Esophagus muscularis mucosa (tissue), 4 donors: ENCODE measurements around the gene SALL3. TPM values are rescaled to one million over a fixed set of nuclear protein-coding genes. Genes with fewer than 3 reads are reported as not detected.

Experiments used
- DNase-seq: peaks from one replicate; pipeline ENCODE4 v3.0.0-alpha.2; 2017; ENCODE audit errors: extremely low spot score
- H3K27ac ChIP-seq, 4 donors: fragments of 200-600 bp; sonication (generic); replicated peaks in 1 of 4; 1 replicate in 3 of 4; 2 replicates in 1 of 4; pipeline ENCODE4 v1.5.1; 2016 to 2019; ENCODE audit warnings: mild to moderate bottlenecking in 1 of 4
- H3K27me3 ChIP-seq, 4 donors: fragments of 200-600 bp; sonication (generic); one replicate each; pipeline versions ENCODE4 v1.5.1 to v1.6.0; 2016 to 2019
- H3K36me3 ChIP-seq, 4 donors: fragments of 200-600 bp; sonication (generic); one replicate each; pipeline ENCODE4 v1.5.1; 2016 to 2019
- H3K4me1 ChIP-seq, 4 donors: fragments of 200-600 bp; sonication (generic); one replicate each; pipeline ENCODE4 v1.5.1; 2016 to 2019
- H3K4me3 ChIP-seq, 4 donors: fragments of 200-600 bp; sonication (generic); 1 replicate in 2 of 4; 2 replicates in 2 of 4; pipeline ENCODE4 v1.5.1; 2016 to 2019; ENCODE audit warnings: mild to moderate bottlenecking in 4 of 4, moderate library complexity in 1 of 4
- H3K9me3 ChIP-seq, 4 donors: fragments of 200-600 bp; sonication (generic); 1 replicate in 3 of 4; 2 replicates in 1 of 4; pipeline ENCODE4 v1.5.1; 2016 to 2019
- EP300 ChIP-seq: sonication (generic); formaldehyde crosslinking; IDR thresholded peaks from one replicate; pipeline ENCODE4 v1.6.1; 2017; ENCODE audit warnings: antibody characterized with exemption
- POLR2A ChIP-seq: fragments of 450-650 bp; IDR thresholded peaks from one replicate; pipeline ENCODE4 v1.6.1; 2017; ENCODE audit warnings: antibody characterized with exemption, moderate library complexity, mild to moderate bottlenecking, low read depth
- POLR2AphosphoS5 ChIP-seq, 2 donors: sonication (generic); formaldehyde crosslinking; IDR thresholded peaks; one replicate each; pipeline ENCODE4 v1.6.1; 2017; ENCODE audit warnings: antibody characterized with exemption in 2 of 2
- WGBS: methylation state at CpG from one replicate; pipeline ENCODE4 v1.1.5; 2018; 5-methylcytosine and 5-hydroxymethylcytosine counted together
- intact Hi-C: fragments of 100-400 bp; cut with DNase I; formaldehyde crosslinking; loops from one replicate; pipeline ENCODE4 v1.15.1; 2023
- total RNA-seq, 4 donors: library from RNA; depleted of rRNA; stranded (reverse); fragments of >200 nt; gene quantifications; one replicate each; pipeline versions ENCODE4 v1.1.0 to v1.2.1, GENCODE V29; 2016
- TF ChIP-seq, protein P1 (sequence below), 3 experiments: fragments of 200-600 bp in 2 of 3; fragments of 450-650 bp in 1 of 3; sonication (generic) in 2 of 3; IDR thresholded peaks; one replicate each; pipeline ENCODE4 v1.5.1; 2017 to 2019; ENCODE audit warnings: antibody characterized with exemption in 3 of 3, mild to moderate bottlenecking in 2 of 3, moderate library complexity in 1 of 3

SALL3 gene
- total RNA-seq, 4 donors from 2014 or later: not detected

DNA sequence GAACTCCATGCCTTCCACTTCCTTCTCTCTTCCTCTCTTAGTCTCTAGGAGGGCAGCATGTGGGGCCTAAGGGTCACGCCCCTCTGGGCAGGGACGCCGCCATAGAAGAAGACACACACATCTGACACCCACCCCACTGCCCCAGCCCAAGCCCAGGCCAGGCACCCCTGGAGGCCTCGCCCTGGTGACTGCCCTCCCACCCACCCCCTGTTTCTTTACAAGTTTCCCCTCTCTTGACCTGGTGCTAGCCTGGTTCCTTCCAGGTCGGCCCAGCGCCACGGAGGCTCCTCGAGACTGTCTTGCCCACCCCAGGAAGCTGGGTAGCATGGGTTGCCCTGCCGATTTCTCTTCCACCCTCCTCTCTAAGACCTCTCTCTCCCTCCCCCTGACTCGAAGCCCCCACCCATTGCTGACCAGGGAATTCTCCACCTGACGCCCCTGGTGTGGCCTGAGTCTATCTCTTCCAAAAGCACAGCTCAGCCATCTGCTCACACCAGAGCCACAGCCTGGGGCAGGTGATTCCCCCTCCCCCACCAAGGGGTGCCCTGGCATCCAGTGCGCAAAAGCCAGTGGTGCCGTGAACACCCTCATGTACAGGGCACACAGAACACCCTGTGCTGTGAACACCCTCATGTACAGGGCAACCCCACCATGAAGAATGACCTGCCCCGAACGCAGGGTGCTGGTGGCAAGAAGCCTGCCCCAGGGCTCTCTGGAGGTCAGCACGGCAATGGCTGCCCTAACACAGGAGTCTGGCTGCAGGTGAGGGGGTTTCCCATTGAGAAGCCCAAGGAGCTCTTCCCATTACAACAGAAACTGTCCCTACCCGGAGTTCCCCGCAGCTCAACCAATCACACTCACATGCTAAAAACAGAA is 13.5 kb upstream of the SALL3 start:
- Histone ChIP-seq H3K4me1 (no peaks in the 10 kb centered on the region), H3K4me3 (no peak overlapping the region), H3K27me3 (peaks cover 0 to 35% (median 0%) of the 10 kb centered on the region in 4 donors), H3K27ac (no peak overlapping the region), H3K9me3 (no peaks in the 10 kb centered on the region), H3K36me3 (no peaks in the 10 kb centered on the region)
- 85% methylated on average over 9 of the region's 18 CpGs for WGBS
- no peak for TF ChIP-seq POLR2A
- no peak for TF ChIP-seq POLR2AphosphoS5 (IDR thresholded peaks at IDR 0.05)
- TF ChIP-seq, protein P1, sequence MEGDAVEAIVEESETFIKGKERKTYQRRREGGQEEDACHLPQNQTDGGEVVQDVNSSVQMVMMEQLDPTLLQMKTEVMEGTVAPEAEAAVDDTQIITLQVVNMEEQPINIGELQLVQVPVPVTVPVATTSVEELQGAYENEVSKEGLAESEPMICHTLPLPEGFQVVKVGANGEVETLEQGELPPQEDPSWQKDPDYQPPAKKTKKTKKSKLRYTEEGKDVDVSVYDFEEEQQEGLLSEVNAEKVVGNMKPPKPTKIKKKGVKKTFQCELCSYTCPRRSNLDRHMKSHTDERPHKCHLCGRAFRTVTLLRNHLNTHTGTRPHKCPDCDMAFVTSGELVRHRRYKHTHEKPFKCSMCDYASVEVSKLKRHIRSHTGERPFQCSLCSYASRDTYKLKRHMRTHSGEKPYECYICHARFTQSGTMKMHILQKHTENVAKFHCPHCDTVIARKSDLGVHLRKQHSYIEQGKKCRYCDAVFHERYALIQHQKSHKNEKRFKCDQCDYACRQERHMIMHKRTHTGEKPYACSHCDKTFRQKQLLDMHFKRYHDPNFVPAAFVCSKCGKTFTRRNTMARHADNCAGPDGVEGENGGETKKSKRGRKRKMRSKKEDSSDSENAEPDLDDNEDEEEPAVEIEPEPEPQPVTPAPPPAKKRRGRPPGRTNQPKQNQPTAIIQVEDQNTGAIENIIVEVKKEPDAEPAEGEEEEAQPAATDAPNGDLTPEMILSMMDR (IDR thresholded peaks at IDR 0.05): no peak
- TF ChIP-seq EP300: no peak
- intact Hi-C loops: no loop called here
- no peak for DNase-seq

GRCh38 chr18:78966793-78967106 is 12.9 kb upstream of the SALL3 start:
- intact Hi-C loops: no loop called here
- no peak for DNase-seq
- Histone ChIP-seq H3K4me1 (no peaks in the 10 kb centered on the region), H3K36me3 (no peaks in the 10 kb centered on the region), H3K27me3 (peaks cover 0 to 41% (median 3%) of the 10 kb centered on the region in 4 donors), H3K27ac (no peak overlapping the region), H3K9me3 (no peaks in the 10 kb centered on the region), H3K4me3 (no peak overlapping the region)
- 94% methylated on average over 1 of the region's 1 CpG for WGBS
- no peak for TF ChIP-seq POLR2A
- TF ChIP-seq, protein P1 (IDR thresholded peaks at IDR 0.05): no peak
- TF ChIP-seq POLR2AphosphoS5 (IDR thresholded peaks at IDR 0.05): no peak
- no peak for TF ChIP-seq EP300

DNA sequence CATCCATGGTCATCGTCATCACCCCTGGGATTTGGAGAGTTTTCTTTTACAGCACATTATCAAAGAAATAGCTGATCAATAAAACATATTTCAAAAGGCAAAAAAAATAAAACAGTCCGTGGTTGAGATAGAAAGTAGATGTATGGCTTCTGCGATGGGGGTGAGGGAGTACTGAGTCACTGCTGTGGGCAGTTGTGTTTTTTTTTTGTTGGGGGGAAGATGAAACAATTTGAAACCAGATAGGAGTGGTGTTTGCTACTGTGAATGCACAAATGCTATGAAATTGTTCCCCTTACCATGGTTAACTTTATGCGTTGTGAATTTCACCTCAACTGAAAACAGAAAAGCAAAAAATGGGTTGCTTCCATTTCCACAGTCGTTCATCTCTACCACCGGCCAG is 11.9 kb upstream of the SALL3 start:
- H3K4me3 ChIP-seq: no peak overlapping the region
- no peak for DNase-seq
- no peaks in the 10 kb centered on the region for H3K9me3 ChIP-seq
- TF ChIP-seq, protein P1 (IDR thresholded peaks at IDR 0.05): no peak
- TF ChIP-seq POLR2AphosphoS5 (IDR thresholded peaks at IDR 0.05) (no peak), POLR2A (no peak), EP300 (no peak)
- peaks cover 0 to 50% (median 5%) of the 10 kb centered on the region in 4 donors for H3K27me3 ChIP-seq
- H3K36me3 ChIP-seq: no peaks in the 10 kb centered on the region
- H3K27ac ChIP-seq: no peak overlapping the region
- H3K4me1 ChIP-seq: no peaks in the 10 kb centered on the region
- WGBS: 83% methylated on average over 6 of the region's 6 CpGs
- intact Hi-C loops: no loop called here

GRCh38 chr18:78969574-78970315 is 9.9 kb upstream of the SALL3 start:
- intact Hi-C loops: no loop called here

More at GRCh38 chr18:78969574-78970315, 9.9 kb upstream of the SALL3 start:
- WGBS: 85% methylated on average over 20 of the region's 20 CpGs
- TF ChIP-seq EP300 (no peak), POLR2A (no peak), POLR2AphosphoS5 (IDR thresholded peaks at IDR 0.05) (no peak)
- TF ChIP-seq, protein P1 (IDR thresholded peaks at IDR 0.05): no peak
- no peak for DNase-seq
- Histone ChIP-seq H3K36me3 (no peaks in the 10 kb centered on the region), H3K9me3 (no peaks in the 10 kb centered on the region), H3K27ac (no peak overlapping the region), H3K4me3 (no peak overlapping the region), H3K27me3 (peaks cover 0 to 70% (median 25%) of the 10 kb centered on the region in 4 donors), H3K4me1 (peaks cover 14 to 20% (median 18%) of the 10 kb centered on the region in 4 donors)
